ENCODE measurements around the gene UBE3A.

DNA sequence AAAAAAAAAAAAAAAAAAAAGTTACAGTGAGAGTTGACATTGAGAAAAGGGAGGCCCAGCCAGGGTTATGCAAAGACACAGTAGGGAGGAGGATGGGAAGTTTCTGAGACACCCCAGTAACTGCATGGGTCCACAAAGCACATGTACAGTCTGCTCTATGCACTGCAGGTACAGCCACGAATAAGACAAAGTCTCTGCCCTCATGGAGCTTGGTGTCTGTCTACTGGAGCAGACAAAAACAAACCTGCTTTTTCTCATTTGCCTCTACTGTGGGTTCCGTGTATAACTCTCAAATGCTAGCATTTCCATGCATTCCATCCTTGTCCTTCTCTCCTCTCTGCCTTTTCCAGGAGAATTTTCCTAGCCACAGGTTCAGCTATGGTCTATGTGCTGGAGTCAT is 107.4 kb downstream of the UBE3A start:
- TF ChIP-seq, protein P1, sequence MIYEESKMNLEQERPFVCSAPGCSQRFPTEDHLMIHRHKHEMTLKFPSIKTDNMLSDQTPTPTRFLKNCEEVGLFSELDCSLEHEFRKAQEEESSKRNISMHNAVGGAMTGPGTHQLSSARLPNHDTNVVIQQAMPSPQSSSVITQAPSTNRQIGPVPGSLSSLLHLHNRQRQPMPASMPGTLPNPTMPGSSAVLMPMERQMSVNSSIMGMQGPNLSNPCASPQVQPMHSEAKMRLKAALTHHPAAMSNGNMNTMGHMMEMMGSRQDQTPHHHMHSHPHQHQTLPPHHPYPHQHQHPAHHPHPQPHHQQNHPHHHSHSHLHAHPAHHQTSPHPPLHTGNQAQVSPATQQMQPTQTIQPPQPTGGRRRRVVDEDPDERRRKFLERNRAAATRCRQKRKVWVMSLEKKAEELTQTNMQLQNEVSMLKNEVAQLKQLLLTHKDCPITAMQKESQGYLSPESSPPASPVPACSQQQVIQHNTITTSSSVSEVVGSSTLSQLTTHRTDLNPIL (CRISPR knock-in tag; IDR thresholded peaks at IDR 0.05; ENCODE audit: low read depth): no peak
- TF ChIP-seq RARB (CRISPR knock-in tag; IDR thresholded peaks at IDR 0.05) (no peak), ISL1 (CRISPR knock-in tag; IDR thresholded peaks at IDR 0.05) (no peak), TCF4 (CRISPR knock-in tag; IDR thresholded peaks at IDR 0.05; ENCODE audit: borderline replicate concordance) (no peak), ZNF70 (CRISPR knock-in tag; IDR thresholded peaks at IDR 0.05) (no peak), ZNF8 (CRISPR knock-in tag; IDR thresholded peaks at IDR 0.05) (no peak), ARNTL (CRISPR knock-in tag; IDR thresholded peaks at IDR 0.05; ENCODE audit: borderline replicate concordance, low read depth) (no peak)
- TF ChIP-seq, protein P2, sequence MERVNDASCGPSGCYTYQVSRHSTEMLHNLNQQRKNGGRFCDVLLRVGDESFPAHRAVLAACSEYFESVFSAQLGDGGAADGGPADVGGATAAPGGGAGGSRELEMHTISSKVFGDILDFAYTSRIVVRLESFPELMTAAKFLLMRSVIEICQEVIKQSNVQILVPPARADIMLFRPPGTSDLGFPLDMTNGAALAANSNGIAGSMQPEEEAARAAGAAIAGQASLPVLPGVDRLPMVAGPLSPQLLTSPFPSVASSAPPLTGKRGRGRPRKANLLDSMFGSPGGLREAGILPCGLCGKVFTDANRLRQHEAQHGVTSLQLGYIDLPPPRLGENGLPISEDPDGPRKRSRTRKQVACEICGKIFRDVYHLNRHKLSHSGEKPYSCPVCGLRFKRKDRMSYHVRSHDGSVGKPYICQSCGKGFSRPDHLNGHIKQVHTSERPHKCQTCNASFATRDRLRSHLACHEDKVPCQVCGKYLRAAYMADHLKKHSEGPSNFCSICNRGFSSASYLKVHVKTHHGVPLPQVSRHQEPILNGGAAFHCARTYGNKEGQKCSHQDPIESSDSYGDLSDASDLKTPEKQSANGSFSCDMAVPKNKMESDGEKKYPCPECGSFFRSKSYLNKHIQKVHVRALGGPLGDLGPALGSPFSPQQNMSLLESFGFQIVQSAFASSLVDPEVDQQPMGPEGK (CRISPR knock-in tag; IDR thresholded peaks at IDR 0.05; ENCODE audit: borderline replicate concordance): no peak
